HG02943 (cell line): ENCODE measurements around the gene FAM133A.

Experiments
- ATAC-seq: cut with Tn5 transposase; IDR thresholded peaks from one replicate; pipeline ENCODE4 v1.9.1; 2021; ENCODE audit warnings: mild to moderate bottlenecking, low read depth, moderate library complexity; ENCODE audit not compliant: unreplicated experiment

The FAM133A gene

DNA sequence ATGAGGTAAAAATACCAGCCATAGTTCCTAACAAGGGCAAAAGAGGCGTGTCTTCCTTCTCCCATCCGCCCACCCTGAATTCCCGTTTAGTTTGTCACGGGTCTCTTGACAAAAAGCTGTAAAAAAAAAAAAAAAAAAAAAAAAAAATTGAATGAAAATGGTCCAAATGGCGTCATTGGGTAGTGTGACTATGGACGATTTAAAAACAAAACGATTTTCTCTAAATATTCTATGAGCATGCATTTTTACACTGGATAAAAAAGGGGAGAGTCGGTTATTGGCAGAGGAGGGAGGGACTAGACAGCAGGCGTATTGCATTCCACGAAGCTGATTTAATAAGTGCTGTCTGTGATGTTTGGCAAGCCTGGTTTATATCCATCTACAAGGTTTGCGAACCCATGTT lies at the start of gene FAM133A:
Gene FAM133A, plus strand, starts transcription at position 338 of the 403 bp plus-strand sequence. CDS start 35,214 bp downstream, outside the sequence.
- ATAC-seq = no peak

DNA sequence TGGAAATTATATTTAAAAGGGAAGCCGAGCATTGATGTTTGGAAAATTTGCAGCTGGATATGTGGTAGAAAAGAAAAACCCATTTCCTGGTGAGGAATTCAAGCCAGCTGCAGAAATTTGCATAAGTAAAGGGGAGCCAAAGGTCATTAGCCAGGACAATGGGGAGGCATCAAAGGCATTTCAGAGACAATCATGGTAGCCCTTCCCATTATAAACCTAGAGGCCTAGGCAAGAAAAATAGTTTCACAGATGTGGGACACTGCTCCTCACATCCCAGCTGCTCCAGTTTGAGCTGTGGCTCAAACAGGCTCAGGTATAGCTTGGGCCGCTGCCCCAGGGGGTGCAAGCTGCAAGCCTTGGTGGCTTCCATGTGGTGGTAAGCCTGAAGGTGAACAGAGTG lies 36.4 kb upstream of the FAM133A start:
- ATAC-seq = no peak

DNA sequence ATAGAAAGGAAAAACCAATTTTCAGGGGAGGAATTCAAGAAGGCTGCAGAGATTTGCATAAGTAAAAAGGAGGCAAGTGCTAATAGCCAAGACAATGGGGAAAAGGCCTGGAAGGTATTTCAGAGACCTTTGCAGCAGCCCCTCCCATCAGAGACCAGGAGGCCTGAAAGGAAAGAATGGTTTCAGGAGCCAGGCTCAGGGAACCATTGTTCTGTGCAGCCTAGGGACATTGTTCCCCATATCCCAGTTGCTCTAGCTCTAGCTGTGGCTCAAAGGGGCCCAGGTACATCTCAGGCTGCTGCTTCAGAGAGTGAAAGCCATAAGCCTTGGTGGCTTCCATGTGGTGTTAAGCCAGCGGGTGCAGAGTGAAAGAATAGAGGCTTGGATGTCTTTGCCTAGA lies 24.6 kb upstream of the FAM133A start:
- no peak for ATAC-seq

DNA sequence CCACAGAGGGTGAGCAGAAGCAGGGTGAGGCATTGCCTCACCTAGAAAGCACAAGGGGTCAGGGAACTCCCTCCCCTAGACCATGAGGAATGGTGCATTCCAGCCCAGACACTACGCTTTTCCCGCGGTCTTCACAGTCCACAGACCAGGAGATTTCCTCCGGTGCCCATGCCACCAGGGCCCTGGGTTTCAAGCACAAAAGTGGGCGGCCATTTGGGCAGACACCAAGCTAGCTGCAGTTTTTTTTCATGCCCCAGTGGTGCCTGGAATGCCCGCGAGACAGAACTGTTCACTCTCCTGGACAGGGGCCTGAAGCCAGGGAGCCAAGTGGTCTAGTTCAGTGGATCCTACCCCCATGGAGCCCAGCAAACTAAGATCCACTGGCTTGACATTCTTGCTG lies 13.4 kb upstream of the FAM133A start:
- no peak for ATAC-seq

DNA sequence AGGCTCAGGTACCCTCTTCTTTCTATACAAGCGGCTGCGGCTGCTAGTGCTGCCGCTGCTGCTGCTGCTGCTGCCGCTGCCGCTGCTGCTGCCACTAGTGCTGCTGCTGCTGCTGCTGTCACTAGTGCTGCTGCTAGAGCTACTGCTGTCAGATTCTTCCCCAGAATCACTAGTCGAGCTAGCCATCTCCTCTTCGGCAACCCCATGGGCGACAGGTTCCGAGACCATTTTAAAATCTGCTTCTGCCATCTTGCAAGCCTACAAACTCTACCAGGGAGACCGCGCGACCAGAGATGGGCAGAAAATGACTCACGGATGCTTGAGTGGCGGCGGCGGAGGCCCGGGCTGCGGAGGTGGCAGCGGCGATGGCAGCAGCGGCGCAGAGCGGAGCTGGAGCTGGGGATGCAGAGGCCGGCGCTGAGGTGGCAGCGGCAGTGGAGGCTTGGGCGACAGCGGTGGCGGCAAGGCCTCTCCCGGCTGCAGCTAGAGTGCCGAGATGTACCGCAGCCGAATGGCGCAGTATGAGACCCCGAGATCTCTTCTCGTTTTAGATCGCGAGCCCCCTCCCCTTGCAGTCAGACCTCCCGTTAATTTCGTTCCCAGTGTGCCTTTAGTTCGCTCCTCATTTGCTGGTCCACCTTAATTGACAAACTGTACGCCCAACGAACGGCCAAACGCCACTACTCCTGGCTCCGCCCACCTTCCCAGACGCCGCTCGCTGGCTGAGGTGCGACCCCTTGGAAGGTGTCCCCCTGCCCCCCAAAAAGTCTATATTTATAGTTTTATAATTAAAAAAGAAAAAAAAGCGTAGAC lies 744 bp upstream of the FAM133A start, which contains the start of gene NAP1L3:
Gene NAP1L3, minus strand, starts transcription at position 523 of the 813 bp plus-strand sequence. Its CDS starts 274 bp downstream, at position 249.
- ATAC-seq = no peak

DNA sequence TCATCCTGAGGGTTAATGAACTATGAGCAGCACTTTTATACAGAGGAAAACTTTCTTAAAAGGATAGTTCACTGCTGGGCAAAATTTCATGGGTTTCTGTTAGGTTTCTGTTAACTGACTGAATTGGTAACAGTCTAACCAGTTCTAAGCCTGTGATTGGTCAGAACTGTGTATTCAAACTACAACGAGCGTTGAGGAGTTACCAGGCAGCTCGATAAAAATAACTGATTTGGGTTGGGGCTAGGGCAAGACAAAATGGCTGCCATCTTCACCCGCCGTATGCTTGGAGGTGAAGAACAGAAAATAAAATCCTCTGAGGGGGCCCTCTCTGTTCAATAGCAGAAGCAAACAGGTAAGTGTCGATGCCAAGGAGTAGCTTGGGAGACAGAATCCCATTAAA lies 22.0 kb downstream of the FAM133A start:
- ATAC-seq = no peak

DNA sequence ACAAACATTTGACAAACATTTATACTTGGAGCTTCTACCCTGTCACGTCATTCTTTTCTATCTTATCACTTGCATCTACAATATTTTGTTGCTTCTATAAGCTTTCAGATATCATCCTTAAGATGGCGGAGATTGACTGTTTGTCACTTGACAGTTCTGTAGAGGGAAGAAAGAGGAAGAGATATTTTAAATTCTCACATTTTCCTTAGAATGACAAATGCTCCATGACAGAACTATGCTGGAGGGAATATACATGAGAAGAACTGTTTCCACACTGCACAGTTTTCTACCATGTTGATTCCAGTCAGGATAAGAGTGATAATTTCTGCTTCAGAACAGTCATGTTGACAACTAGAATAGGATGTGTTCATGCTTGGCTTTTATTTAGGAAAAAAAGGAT lies 29.7 kb downstream of the FAM133A start:
- ATAC-seq = no peak

DNA sequence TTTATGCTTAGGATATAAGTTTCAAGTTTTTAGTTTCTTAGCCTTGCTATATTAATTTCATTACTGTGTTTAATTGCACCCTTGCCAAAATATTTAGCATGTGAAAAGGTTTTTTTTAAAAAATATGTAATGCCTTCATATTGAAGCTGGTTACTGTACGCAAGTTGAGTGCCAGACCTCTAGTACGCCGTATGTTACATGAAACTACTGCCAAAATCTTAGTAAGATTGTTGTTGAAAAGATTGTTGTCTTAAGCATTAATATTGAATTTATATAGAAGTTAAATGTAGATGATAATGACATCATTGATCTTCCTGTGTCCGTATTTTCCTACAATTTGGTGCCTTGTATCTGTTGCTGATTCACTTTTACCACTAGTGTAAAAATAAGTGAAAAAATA lies 37.1 kb downstream of the FAM133A start:
- ATAC-seq = no peak

DNA sequence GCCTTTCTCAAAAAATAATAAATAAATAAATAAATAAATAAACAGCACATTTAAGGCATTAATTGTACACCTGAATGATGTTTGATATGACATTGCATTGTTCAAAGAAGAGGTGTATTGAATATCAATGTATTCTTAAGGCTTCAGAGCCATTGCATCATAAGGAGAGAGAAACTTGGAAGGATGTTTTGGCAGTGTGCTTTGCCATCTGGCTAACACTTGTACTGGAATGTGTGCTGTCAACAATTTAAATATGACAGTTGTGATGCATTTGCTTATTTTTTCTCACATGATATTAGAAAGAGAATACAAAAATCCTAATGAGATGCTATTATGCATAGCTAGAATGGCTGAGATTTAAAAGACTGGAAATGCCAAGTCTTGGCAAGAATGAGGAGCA lies 67.8 kb downstream of the FAM133A start:
- no peak for ATAC-seq

DNA sequence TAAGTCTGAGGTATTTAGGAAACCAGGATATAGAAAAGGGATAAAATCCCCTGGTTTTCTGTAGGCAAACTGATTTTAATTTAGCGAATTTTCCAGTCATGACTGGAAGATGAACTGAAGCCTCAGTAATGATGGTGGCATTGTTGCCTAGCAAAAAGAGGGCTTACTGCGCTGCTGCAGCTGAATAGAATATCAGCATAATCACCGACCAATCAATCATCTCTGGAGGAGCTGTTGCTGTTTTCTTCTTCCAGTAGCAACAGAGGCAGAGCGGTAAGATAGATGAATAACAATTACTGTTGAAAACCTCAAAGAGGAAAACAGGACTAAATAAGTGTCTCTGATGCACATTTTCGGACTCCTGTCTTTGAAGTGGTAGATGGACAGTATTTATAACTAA lies 86.2 kb downstream of the FAM133A start:
- ATAC-seq = no peak
